Tibial nerve (tissue), 4 donors: ENCODE measurements around the gene ASZ1. TPM values are rescaled to one million over a fixed set of nuclear protein-coding genes. Genes with fewer than 3 reads are reported as not detected.

Source experiments
- DNase-seq, 2 donors: peaks; one replicate each; pipeline ENCODE4 v3.0.0-alpha.2; 2019; ENCODE audit warnings: low spot score in 2 of 2
- H3K27ac ChIP-seq, 4 donors: fragments of 200-600 bp; sonication (generic) in 3 of 4; one replicate each; pipeline ENCODE4 v1.5.1; 2017 to 2019; ENCODE audit warnings: mild to moderate bottlenecking in 1 of 4
- H3K27me3 ChIP-seq, 2 donors: fragments of 200-600 bp; sonication (generic) in 1 of 2; one replicate each; pipeline versions ENCODE4 v1.5.1 to v1.6.0; 2017 to 2019
- H3K36me3 ChIP-seq, 3 donors: fragments of 200-600 bp; sonication (generic); one replicate each; pipeline ENCODE4 v1.5.1; 2018 to 2019
- H3K4me1 ChIP-seq, 4 donors: fragments of 200-600 bp; sonication (generic) in 3 of 4; one replicate each; pipeline ENCODE4 v1.5.1; 2017 to 2019
- H3K4me3 ChIP-seq, 4 donors: fragments of 200-600 bp; sonication (generic) in 3 of 4; one replicate each; pipeline ENCODE4 v1.5.1; 2017 to 2019; ENCODE audit warnings: mild to moderate bottlenecking in 1 of 4, moderate library complexity in 1 of 4
- H3K9me3 ChIP-seq, 4 donors: fragments of 200-600 bp; sonication (generic) in 3 of 4; one replicate each; pipeline ENCODE4 v1.5.1; 2017 to 2019
- EP300 ChIP-seq, 2 donors: sonication (generic); formaldehyde crosslinking; IDR thresholded peaks; one replicate each; pipeline ENCODE4 v1.6.1; 2017; ENCODE audit warnings: antibody characterized with exemption in 2 of 2, mild to moderate bottlenecking in 1 of 2
- POLR2A ChIP-seq, 2 donors: fragments of 450-650 bp; IDR thresholded peaks; one replicate each; pipeline ENCODE4 v1.6.1; 2017; ENCODE audit warnings: antibody characterized with exemption in 2 of 2, mild to moderate bottlenecking in 2 of 2, moderate library complexity in 2 of 2
- WGBS, 2 donors: methylation state at CpG; one replicate each; pipeline ENCODE4 v1.1.5; 2018; 5-methylcytosine and 5-hydroxymethylcytosine counted together
- total RNA-seq, 4 donors: library from RNA; depleted of rRNA; stranded (reverse); fragments of >200 nt; gene quantifications; one replicate each; pipeline ENCODE4 v1.1.0, GENCODE V29; 2016
- TF ChIP-seq, protein P1 (sequence below), 5 experiments: fragments of 200-600 bp in 3 of 5; fragments of 450-650 bp in 2 of 5; sonication (generic) in 3 of 5; IDR thresholded peaks; one replicate each; pipeline ENCODE4 v1.5.1; 2016 to 2019; ENCODE audit warnings: antibody characterized with exemption in 5 of 5, mild to moderate bottlenecking in 3 of 5, moderate library complexity in 2 of 5

ASZ1 gene
- total RNA-seq, 4 donors from 2014 or later, result not detected

DNA sequence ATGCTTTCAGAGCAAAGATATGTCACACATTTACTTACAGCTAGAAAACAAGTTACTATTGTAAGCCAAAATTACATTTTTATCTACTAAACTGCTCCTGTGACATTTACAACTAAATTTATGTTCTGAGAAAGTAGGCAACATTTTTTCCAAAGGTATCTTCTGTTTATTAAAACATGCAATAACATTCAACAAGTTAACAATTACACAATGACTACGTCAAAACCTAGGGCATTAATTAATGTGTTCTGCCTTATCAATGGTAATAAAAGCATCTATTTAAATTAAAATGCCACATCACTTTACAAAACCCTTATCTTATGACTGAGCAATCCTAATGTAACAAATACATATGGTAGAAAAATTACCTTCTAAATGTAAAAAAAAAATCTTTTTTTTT is 14.9 kb downstream of the ASZ1 start:
- WGBS, 2 donors, result 45% methylated on average over 1 of the region's 1 CpG
- TF ChIP-seq EP300 (IDR thresholded peaks at IDR 0.05) (no peak), POLR2A (IDR thresholded peaks at IDR 0.05) (no peak)
- TF ChIP-seq, protein P1, sequence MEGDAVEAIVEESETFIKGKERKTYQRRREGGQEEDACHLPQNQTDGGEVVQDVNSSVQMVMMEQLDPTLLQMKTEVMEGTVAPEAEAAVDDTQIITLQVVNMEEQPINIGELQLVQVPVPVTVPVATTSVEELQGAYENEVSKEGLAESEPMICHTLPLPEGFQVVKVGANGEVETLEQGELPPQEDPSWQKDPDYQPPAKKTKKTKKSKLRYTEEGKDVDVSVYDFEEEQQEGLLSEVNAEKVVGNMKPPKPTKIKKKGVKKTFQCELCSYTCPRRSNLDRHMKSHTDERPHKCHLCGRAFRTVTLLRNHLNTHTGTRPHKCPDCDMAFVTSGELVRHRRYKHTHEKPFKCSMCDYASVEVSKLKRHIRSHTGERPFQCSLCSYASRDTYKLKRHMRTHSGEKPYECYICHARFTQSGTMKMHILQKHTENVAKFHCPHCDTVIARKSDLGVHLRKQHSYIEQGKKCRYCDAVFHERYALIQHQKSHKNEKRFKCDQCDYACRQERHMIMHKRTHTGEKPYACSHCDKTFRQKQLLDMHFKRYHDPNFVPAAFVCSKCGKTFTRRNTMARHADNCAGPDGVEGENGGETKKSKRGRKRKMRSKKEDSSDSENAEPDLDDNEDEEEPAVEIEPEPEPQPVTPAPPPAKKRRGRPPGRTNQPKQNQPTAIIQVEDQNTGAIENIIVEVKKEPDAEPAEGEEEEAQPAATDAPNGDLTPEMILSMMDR (IDR thresholded peaks at IDR 0.05), result no peak
- Histone ChIP-seq H3K4me3 (no peak overlapping the region), H3K27me3 (no peaks in the 10 kb centered on the region), H3K9me3 (no peaks in the 10 kb centered on the region), H3K4me1 (no peaks in the 10 kb centered on the region), H3K27ac (no peak overlapping the region), H3K36me3 (no peaks in the 10 kb centered on the region)
- DNase-seq, result no peak

GRCh38 chr7:117411539-117411938 is 15.8 kb downstream of the ASZ1 start:
- 64 to 72% methylated on average over 3 of the region's 3 CpGs for WGBS, 2 donors
- H3K27me3 ChIP-seq, result no peaks in the 10 kb centered on the region
- no peaks in the 10 kb centered on the region for H3K4me1 ChIP-seq
- H3K27ac ChIP-seq, result no peak overlapping the region
- no peaks in the 10 kb centered on the region for H3K9me3 ChIP-seq
- no peak overlapping the region for H3K4me3 ChIP-seq
- H3K36me3 ChIP-seq, result no peaks in the 10 kb centered on the region
- TF ChIP-seq, protein P1 (IDR thresholded peaks at IDR 0.05), result no peak
- TF ChIP-seq EP300 (IDR thresholded peaks at IDR 0.05) (no peak), POLR2A (IDR thresholded peaks at IDR 0.05) (no peak)
- no peak for DNase-seq

DNA sequence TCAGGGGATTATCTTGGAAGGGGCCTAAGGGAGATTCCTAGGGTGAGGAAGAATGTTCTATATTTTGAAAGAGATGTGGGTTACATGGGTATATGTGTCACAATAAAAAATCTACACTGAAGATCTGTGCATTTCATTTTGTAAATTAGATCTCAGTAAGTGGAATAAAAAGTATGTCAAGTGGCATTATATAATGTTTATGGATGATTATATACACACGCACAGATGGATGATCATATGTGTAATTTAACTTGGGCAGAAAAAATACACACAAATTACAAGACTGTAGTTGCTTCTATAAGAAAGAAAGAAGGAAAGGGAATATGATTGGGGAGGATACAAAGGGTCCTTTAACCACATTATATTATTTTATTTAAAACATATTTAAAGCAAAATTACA is 18.5 kb downstream of the ASZ1 start:
- TF ChIP-seq POLR2A (IDR thresholded peaks at IDR 0.05) (no peak), EP300 (IDR thresholded peaks at IDR 0.05) (no peak)
- TF ChIP-seq, protein P1 (IDR thresholded peaks at IDR 0.05), result no peak
- 79 to 97% methylated on average over 1 of the region's 1 CpG for WGBS, 2 donors
- no peaks in the 10 kb centered on the region for H3K27me3 ChIP-seq

DNA sequence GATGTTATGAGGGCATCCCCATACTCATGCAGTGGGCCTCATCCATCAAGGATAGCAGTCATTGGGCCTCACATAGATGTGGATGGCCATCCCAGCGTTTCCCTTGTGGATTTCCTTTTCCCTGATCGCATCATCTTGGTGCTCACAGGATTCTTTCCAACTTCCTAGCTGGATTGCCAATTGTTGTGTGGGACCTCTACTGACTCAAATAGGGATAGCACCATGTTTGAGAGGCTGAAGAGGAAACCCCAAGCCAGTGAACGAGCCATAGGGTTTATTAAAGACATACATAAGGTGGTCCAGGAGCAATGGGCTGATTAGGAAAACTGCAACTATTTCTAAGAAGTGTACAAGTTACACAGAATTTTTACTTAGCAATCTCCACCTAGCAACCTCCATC is 21.8 kb downstream of the ASZ1 start:
- no peak overlapping the region for H3K4me3 ChIP-seq
- no peaks in the 10 kb centered on the region for H3K4me1 ChIP-seq
- no peaks in the 10 kb centered on the region for H3K9me3 ChIP-seq
- no peak overlapping the region for H3K27ac ChIP-seq
- no peak for TF ChIP-seq EP300 (IDR thresholded peaks at IDR 0.05)
- TF ChIP-seq POLR2A (IDR thresholded peaks at IDR 0.05), result no peak
- TF ChIP-seq, protein P1 (IDR thresholded peaks at IDR 0.05), result no peak
- no peaks in the 10 kb centered on the region for H3K27me3 ChIP-seq
- 74 to 89% methylated on average over 3 of the region's 3 CpGs for WGBS, 2 donors
- no peak for DNase-seq
- H3K36me3 ChIP-seq, result no peaks in the 10 kb centered on the region

More for the DNA sequence above, 18.5 kb downstream of the ASZ1 start:
- no peak for DNase-seq
- no peaks in the 10 kb centered on the region for H3K9me3 ChIP-seq
- H3K4me3 ChIP-seq, result no peak overlapping the region
- H3K27ac ChIP-seq, result no peak overlapping the region
- H3K36me3 ChIP-seq, result no peaks in the 10 kb centered on the region
- no peaks in the 10 kb centered on the region for H3K4me1 ChIP-seq

DNA sequence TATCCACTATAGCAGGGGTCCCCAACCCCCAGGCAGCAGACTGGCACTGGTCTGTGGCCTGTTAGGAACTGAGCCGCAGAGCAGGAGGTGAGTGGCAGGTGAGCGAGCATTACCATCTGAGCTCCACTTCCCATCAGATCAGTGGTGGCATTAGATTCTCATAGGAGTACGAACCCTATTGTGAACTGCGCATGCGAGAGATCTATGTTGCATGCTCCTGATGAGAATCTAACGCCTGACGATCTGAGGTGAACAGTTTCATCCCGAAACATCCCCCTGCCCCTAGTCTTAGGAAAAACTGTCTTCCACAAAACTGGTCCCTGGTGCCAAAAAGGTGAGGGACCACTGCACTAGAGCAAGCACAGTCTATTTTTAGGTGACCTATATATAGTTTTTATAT is 23.6 kb downstream of the ASZ1 start:
- TF ChIP-seq, protein P1 (IDR thresholded peaks at IDR 0.05), result no peak
- TF ChIP-seq EP300 (IDR thresholded peaks at IDR 0.05) (no peak), POLR2A (IDR thresholded peaks at IDR 0.05) (no peak)
- no peaks in the 10 kb centered on the region for H3K36me3 ChIP-seq
- no peaks in the 10 kb centered on the region for H3K9me3 ChIP-seq
- H3K27ac ChIP-seq, result no peak overlapping the region
- no peaks in the 10 kb centered on the region for H3K4me1 ChIP-seq
- no peak overlapping the region for H3K4me3 ChIP-seq
- WGBS, 2 donors, result 93 to 95% methylated on average over 8 of the region's 8 CpGs
- no peaks in the 10 kb centered on the region for H3K27me3 ChIP-seq
- no peak for DNase-seq
